ENCODE results near the gene SEPTIN8. TPM values are rescaled to one million over a fixed set of nuclear protein-coding genes. Genes with fewer than 3 reads are reported as not detected.

The SEPTIN8 gene
- total RNA-seq, 2 donors from 2014 or later = 27.5 to 27.7 TPM

DNA sequence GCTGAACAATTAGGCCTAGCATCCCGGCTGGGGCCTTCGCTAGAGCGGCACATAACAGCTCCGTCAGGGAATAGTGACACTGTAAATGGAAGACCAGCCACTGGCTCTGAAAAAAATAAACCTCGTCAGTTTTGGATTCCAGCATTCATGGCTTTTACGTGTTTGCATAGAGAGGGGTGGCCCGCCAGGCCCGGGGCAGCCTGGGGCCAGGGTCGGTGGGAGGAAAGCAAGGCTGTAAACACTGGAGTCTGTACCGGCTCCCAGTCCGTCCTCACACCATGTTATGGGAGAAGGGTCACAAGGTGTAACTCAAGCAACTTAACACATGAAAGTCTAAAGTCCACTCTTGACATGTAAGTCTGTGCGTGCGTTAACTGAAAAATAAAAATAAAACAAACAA, 18.6 kb downstream of the SEPTIN8 start:
- intact Hi-C loops (cut with DNase I) = no loop called here
- Histone ChIP-seq H3K4me1 (no peaks in the 10 kb centered on the region), H3K27ac (no peak overlapping the region), H3K36me3 (replicated peaks in 1 of 2; ENCODE audit: insufficient read depth in 1 of 2, low read depth in 2 of 2) (peaks cover 0 to 20% of the 10 kb centered on the region in 2 donors), H3K4me3 (no peak overlapping the region), H3K9me3 (no peaks in the 10 kb centered on the region), H3K27me3 (no peaks in the 10 kb centered on the region)
- ATAC-seq (no peak), DNase-seq (no peak)
- 85% methylated on average over 13 of the region's 13 CpGs for WGBS, 2 donors
- TF ChIP-seq POLR2A (IDR thresholded peaks at IDR 0.05) = no peak
- TF ChIP-seq, protein P1, sequence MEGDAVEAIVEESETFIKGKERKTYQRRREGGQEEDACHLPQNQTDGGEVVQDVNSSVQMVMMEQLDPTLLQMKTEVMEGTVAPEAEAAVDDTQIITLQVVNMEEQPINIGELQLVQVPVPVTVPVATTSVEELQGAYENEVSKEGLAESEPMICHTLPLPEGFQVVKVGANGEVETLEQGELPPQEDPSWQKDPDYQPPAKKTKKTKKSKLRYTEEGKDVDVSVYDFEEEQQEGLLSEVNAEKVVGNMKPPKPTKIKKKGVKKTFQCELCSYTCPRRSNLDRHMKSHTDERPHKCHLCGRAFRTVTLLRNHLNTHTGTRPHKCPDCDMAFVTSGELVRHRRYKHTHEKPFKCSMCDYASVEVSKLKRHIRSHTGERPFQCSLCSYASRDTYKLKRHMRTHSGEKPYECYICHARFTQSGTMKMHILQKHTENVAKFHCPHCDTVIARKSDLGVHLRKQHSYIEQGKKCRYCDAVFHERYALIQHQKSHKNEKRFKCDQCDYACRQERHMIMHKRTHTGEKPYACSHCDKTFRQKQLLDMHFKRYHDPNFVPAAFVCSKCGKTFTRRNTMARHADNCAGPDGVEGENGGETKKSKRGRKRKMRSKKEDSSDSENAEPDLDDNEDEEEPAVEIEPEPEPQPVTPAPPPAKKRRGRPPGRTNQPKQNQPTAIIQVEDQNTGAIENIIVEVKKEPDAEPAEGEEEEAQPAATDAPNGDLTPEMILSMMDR (IDR thresholded peaks at IDR 0.05) = no peak

DNA sequence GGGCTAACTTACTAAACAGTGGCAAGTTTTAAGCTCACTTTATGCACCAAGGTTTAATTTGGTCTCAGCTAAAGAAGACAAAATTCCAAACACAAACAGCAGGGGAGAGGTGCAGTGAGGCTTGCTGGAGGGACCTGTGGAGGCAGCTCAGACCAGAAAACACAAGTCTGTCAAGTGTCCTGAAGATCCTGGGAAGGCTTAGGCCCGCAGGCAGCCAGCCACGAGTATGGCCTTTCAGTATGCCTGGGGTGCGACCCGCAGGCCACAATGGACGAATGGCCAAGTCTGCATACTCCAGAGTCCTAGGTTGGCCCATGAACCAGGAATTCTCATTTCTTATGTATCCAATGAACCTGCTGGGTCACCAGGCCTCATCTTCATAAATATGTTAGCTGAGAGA, 20.5 kb downstream of the SEPTIN8 start:
- WGBS, 2 donors = 79 to 84% methylated on average over 5 of the region's 5 CpGs
- intact Hi-C loops (cut with DNase I) = no loop called here

GRCh38 chr5:132754947-132755346, 22.1 kb downstream of the SEPTIN8 start:
- Histone ChIP-seq H3K27ac (no peak overlapping the region), H3K27me3 (no peaks in the 10 kb centered on the region), H3K4me3 (no peak overlapping the region), H3K36me3 (replicated peaks in 1 of 2; ENCODE audit: insufficient read depth in 1 of 2, low read depth in 2 of 2) (peaks cover 0 to 3% of the 10 kb centered on the region in 2 donors), H3K9me3 (no peaks in the 10 kb centered on the region), H3K4me1 (no peaks in the 10 kb centered on the region)
- intact Hi-C loops (cut with DNase I) = loop anchor here (5.0 kb wide), 1 partner anchor 67 kb away; no protein-coding TSS in a partner anchor
- DNase-seq (no peak), ATAC-seq (no peak)
- no peak for TF ChIP-seq POLR2A (IDR thresholded peaks at IDR 0.05)
- TF ChIP-seq, protein P1 (IDR thresholded peaks at IDR 0.05) = peak in 2 of 7 experiments; percentile 31 to 37

More for the DNA sequence above, 20.5 kb downstream of the SEPTIN8 start:
- Histone ChIP-seq H3K4me1 (no peaks in the 10 kb centered on the region), H3K27ac (no peak overlapping the region), H3K27me3 (no peaks in the 10 kb centered on the region), H3K9me3 (no peaks in the 10 kb centered on the region), H3K4me3 (no peak overlapping the region), H3K36me3 (replicated peaks in 1 of 2; ENCODE audit: insufficient read depth in 1 of 2, low read depth in 2 of 2) (peaks cover 0 to 15% of the 10 kb centered on the region in 2 donors)
- no peak for ATAC-seq
- DNase-seq = no peak
- TF ChIP-seq POLR2A (IDR thresholded peaks at IDR 0.05) = no peak
- TF ChIP-seq, protein P1 (IDR thresholded peaks at IDR 0.05) = no peak

DNA sequence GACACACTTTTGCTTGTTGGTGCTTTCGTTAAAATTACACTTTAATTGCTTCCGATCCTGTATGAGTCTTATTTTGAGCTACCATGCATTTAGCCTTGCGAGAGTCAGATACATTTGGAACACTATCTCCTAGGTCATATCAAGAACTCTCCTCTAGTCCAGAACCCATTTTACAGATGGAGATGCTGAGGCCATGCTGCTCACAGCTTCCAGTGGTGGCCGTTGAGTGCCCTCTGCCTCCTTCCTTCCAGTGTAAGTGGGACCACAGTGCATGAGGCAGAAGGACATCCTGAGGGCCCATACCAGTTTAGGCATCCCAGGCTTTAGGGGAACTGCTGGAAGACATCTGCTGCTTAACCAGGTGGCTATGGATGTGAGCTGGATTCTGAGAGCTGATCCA, 22.9 kb downstream of the SEPTIN8 start:
- intact Hi-C loops (cut with DNase I) = loop anchor here (5.0 kb wide), 1 partner anchor 68 kb away; no protein-coding TSS in a partner anchor
- TF ChIP-seq POLR2A (IDR thresholded peaks at IDR 0.05) = no peak
- TF ChIP-seq, protein P1 (IDR thresholded peaks at IDR 0.05) = no peak
- WGBS, 2 donors = 97% methylated on average over 4 of the region's 4 CpGs
- no peaks in the 10 kb centered on the region for H3K27me3 ChIP-seq
- DNase-seq (no peak), ATAC-seq (no peak)
- no peak overlapping the region for H3K27ac ChIP-seq
- H3K4me1 ChIP-seq = no peaks in the 10 kb centered on the region
- H3K9me3 ChIP-seq = no peaks in the 10 kb centered on the region
- H3K4me3 ChIP-seq = no peak overlapping the region
- H3K36me3 ChIP-seq (replicated peaks in 1 of 2; ENCODE audit: insufficient read depth in 1 of 2, low read depth in 2 of 2) = peaks cover 0 to 3% of the 10 kb centered on the region in 2 donors
